Mesendoderm (in vitro differentiated cells): ENCODE measurements around the gene ARHGAP32.
"Not testable (repeated sequence)": the region's sequence is repeated elsewhere in the genome, so short reads cannot be mapped to it uniquely, and the experiment has no call there.

Source experiments
- DNase-seq: peaks from one replicate; pipeline ENCODE4 v3.0.0; 2013
- H2AK5ac ChIP-seq: 2 replicates; pipeline ENCODE4 v1.6.1; 2013; ENCODE audit warnings: low read length, inconsistent platforms
- H2BK120ac ChIP-seq: 2 replicates; pipeline ENCODE4 v1.6.1; 2013; ENCODE audit warnings: low read depth, mild to moderate bottlenecking, low read length, moderate library complexity, mixed read lengths
- H2BK15ac ChIP-seq: replicated peaks from 2 replicates; pipeline ENCODE4 v1.6.1; 2013; ENCODE audit warnings: low read depth, mild to moderate bottlenecking, moderate library complexity
- H2BK5ac ChIP-seq: 2 replicates; pipeline ENCODE4 v1.6.1; 2013; ENCODE audit warnings: low read length, inconsistent platforms
- H3K18ac ChIP-seq: 2 replicates; pipeline ENCODE4 v1.6.1; 2013; ENCODE audit warnings: mild to moderate bottlenecking, low read length, mixed read lengths
- H3K23ac ChIP-seq: one replicate; pipeline ENCODE4 v1.6.1; 2013; ENCODE audit warnings: low read length
- H3K27ac ChIP-seq: 2 replicates; pipeline ENCODE4 v1.5.1; 2013; ENCODE audit warnings: low read depth, mild to moderate bottlenecking, inconsistent platforms, low read length, moderate library complexity
- H3K27me3 ChIP-seq: 2 replicates; pipeline ENCODE4 v1.6.1; 2013; ENCODE audit warnings: low read length, control low read depth, mild to moderate bottlenecking, inconsistent platforms; ENCODE audit not compliant: insufficient read depth, poor library complexity
- H3K36me3 ChIP-seq: 2 replicates; pipeline ENCODE4 v1.6.1; 2013; ENCODE audit warnings: low read length, inconsistent platforms; ENCODE audit not compliant: control insufficient read depth, insufficient read depth
- H3K4ac ChIP-seq: one replicate; pipeline ENCODE4 v1.6.1; 2013; ENCODE audit warnings: low read depth, mild to moderate bottlenecking, low read length, moderate library complexity
- H3K4me1 ChIP-seq: 2 replicates; pipeline ENCODE4 v1.6.1; 2013; ENCODE audit warnings: low read depth, low read length, inconsistent platforms; ENCODE audit not compliant: control insufficient read depth
- H3K4me2 ChIP-seq: 2 replicates; pipeline ENCODE4 v1.6.1; 2013; ENCODE audit warnings: low read length
- H3K4me3 ChIP-seq: 2 replicates; pipeline ENCODE4 v1.5.1; 2013; ENCODE audit warnings: mild to moderate bottlenecking, low read length
- H3K56ac ChIP-seq: one replicate; pipeline ENCODE4 v1.6.1; 2013; ENCODE audit warnings: low read length
- H3K79me1 ChIP-seq: 2 replicates; pipeline ENCODE4 v1.6.1; 2013; ENCODE audit warnings: low read length, inconsistent platforms
- H3K79me2 ChIP-seq: 2 replicates; pipeline ENCODE4 v1.6.1; 2013; ENCODE audit warnings: mild to moderate bottlenecking, low read length; ENCODE audit not compliant: control insufficient read depth, insufficient read depth
- H3K9ac ChIP-seq: 2 replicates; pipeline ENCODE4 v1.6.1; 2013; ENCODE audit warnings: low read length, inconsistent platforms
- H4K5ac ChIP-seq: one replicate; pipeline ENCODE4 v1.6.1; 2013; ENCODE audit warnings: low read length
- H4K8ac ChIP-seq: one replicate; pipeline ENCODE4 v1.6.1; 2013; ENCODE audit warnings: low read depth, mild to moderate bottlenecking, control low read depth, low read length, moderate library complexity
- WGBS: extraction: QIAGEN DNeasy Blood & Tissue Kit; methylation state at CpG from one replicate; pipeline ENCODE4 v1.1.7; 2013; ENCODE audit warnings: low lambda C conversion rate, missing lambda C conversion rate; ENCODE audit not compliant: insufficient coverage; ENCODE audit errors: extremely low coverage; 5-methylcytosine and 5-hydroxymethylcytosine counted together

ARHGAP32 gene

GRCh38 chr11:129018991-129019390, 173.1 kb downstream of the ARHGAP32 start:
- H2BK120ac ChIP-seq = no peak overlapping the region
- no peak overlapping the region for H3K23ac ChIP-seq
- no peak overlapping the region for H2BK5ac ChIP-seq
- DNase-seq = peak; percentile 38
- H3K4me1 ChIP-seq = peaks cover 2% of the 10 kb centered on the region
- H3K27ac ChIP-seq = no peak overlapping the region
- H3K79me1 ChIP-seq = no peaks in the 10 kb centered on the region
- H2BK15ac ChIP-seq = no peak overlapping the region
- no peaks in the 10 kb centered on the region for H3K79me2 ChIP-seq
- H2AK5ac ChIP-seq = no peak overlapping the region
- H3K36me3 ChIP-seq = no peaks in the 10 kb centered on the region
- no peaks in the 10 kb centered on the region for H3K27me3 ChIP-seq
- no peak overlapping the region for H3K9ac ChIP-seq
- WGBS = no CpG with 5 or more reads among the region's 2 CpGs
- H4K5ac ChIP-seq = no peak overlapping the region
- no peak overlapping the region for H4K8ac ChIP-seq
- no peak overlapping the region for H3K18ac ChIP-seq
- H3K4me3 ChIP-seq = no peak overlapping the region
- no peak overlapping the region for H3K56ac ChIP-seq
- H3K4ac ChIP-seq = no peak overlapping the region
- H3K4me2 ChIP-seq = no peak overlapping the region

- Histone ChIP-seq H3K18ac (no peak overlapping the region), H3K4me3 (no peak overlapping the region), H2BK15ac (no peak overlapping the region), H3K4me2 (no peak overlapping the region), H3K4ac (no peak overlapping the region), H3K27me3 (no peaks in the 10 kb centered on the region), H2AK5ac (no peak overlapping the region), H3K79me1 (no peaks in the 10 kb centered on the region), H3K27ac (no peak overlapping the region), H3K36me3 (no peaks in the 10 kb centered on the region), H3K56ac (no peak overlapping the region), H3K4me1 (no peaks in the 10 kb centered on the region), H2BK120ac (no peak overlapping the region), H3K23ac (no peak overlapping the region), H2BK5ac (no peak overlapping the region), H3K9ac (no peak overlapping the region), H4K5ac (no peak overlapping the region), H4K8ac (no peak overlapping the region), H3K79me2 (no peaks in the 10 kb centered on the region)
- WGBS = no CpG with 5 or more reads among the region's 2 CpGs
- DNase-seq = no peak
These were observed 174.0 kb downstream of the ARHGAP32 start for GRCh38 chr11:129018126-129018525.

- Histone ChIP-seq H4K8ac (no peak overlapping the region), H3K4me1 (no peaks in the 10 kb centered on the region), H3K4ac (no peak overlapping the region), H4K5ac (no peak overlapping the region), H3K79me1 (no peaks in the 10 kb centered on the region), H3K36me3 (no peaks in the 10 kb centered on the region), H3K4me3 (no peak overlapping the region), H3K23ac (no peak overlapping the region), H3K9ac (no peak overlapping the region), H2BK120ac (no peak overlapping the region), H3K27ac (no peak overlapping the region), H3K27me3 (no peaks in the 10 kb centered on the region), H2BK5ac (no peak overlapping the region), H3K4me2 (no peak overlapping the region), H3K79me2 (no peaks in the 10 kb centered on the region), H2AK5ac (no peak overlapping the region), H3K56ac (no peak overlapping the region), H2BK15ac (no peak overlapping the region), H3K18ac (no peak overlapping the region)
- DNase-seq = no peak
- WGBS = no CpG with 5 or more reads among the region's 5 CpGs
These were observed 178.2 kb downstream of the ARHGAP32 start for GRCh38 chr11:129013737-129014475.

GRCh38 chr11:129012880-129013279, 179.2 kb downstream of the ARHGAP32 start:
- Histone ChIP-seq H2BK5ac (no peak overlapping the region), H2BK15ac (no peak overlapping the region), H2BK120ac (no peak overlapping the region), H3K23ac (no peak overlapping the region), H3K4me3 (no peak overlapping the region), H3K9ac (no peak overlapping the region), H3K56ac (no peak overlapping the region), H4K8ac (no peak overlapping the region), H3K27ac (no peak overlapping the region), H3K79me1 (no peaks in the 10 kb centered on the region), H3K4ac (no peak overlapping the region), H3K27me3 (no peaks in the 10 kb centered on the region), H3K36me3 (no peaks in the 10 kb centered on the region), H3K4me2 (no peak overlapping the region), H3K18ac (no peak overlapping the region), H3K79me2 (no peaks in the 10 kb centered on the region), H2AK5ac (no peak overlapping the region), H4K5ac (no peak overlapping the region), H3K4me1 (no peaks in the 10 kb centered on the region)
- DNase-seq = peak; percentile 1
- WGBS = no CpG with 5 or more reads among the region's 4 CpGs

GRCh38 chr11:129006161-129006560, 186.0 kb downstream of the ARHGAP32 start:
- no peak overlapping the region for H3K23ac ChIP-seq
- DNase-seq = no peak
- no peak overlapping the region for H3K4ac ChIP-seq
- H2BK120ac ChIP-seq = no peak overlapping the region
- H3K27ac ChIP-seq = no peak overlapping the region
- no peak overlapping the region for H3K4me3 ChIP-seq
- H4K5ac ChIP-seq = no peak overlapping the region
- H3K36me3 ChIP-seq = no peaks in the 10 kb centered on the region
- no peak overlapping the region for H3K18ac ChIP-seq
- no peak overlapping the region for H2BK5ac ChIP-seq
- no peak overlapping the region for H3K9ac ChIP-seq
- H3K79me2 ChIP-seq = no peaks in the 10 kb centered on the region
- no peak overlapping the region for H2AK5ac ChIP-seq
- H4K8ac ChIP-seq = no peak overlapping the region
- H3K4me1 ChIP-seq = no peaks in the 10 kb centered on the region
- no peak overlapping the region for H3K56ac ChIP-seq
- H3K79me1 ChIP-seq = no peaks in the 10 kb centered on the region
- H3K27me3 ChIP-seq = no peaks in the 10 kb centered on the region
- no peak overlapping the region for H2BK15ac ChIP-seq
- no peak overlapping the region for H3K4me2 ChIP-seq
- WGBS = no CpG with 5 or more reads among the region's 4 CpGs

- not testable (repeated sequence) for H2BK120ac ChIP-seq, H3K27ac ChIP-seq, H3K18ac ChIP-seq, H3K36me3 ChIP-seq, H3K23ac ChIP-seq, H3K4ac ChIP-seq, H3K27me3 ChIP-seq, H2AK5ac ChIP-seq, H2BK5ac ChIP-seq, H3K56ac ChIP-seq, H2BK15ac ChIP-seq, H3K4me1 ChIP-seq, H3K79me2 ChIP-seq, H4K5ac ChIP-seq, H3K79me1 ChIP-seq, H4K8ac ChIP-seq, H3K4me3 ChIP-seq, H3K9ac ChIP-seq, H3K4me2 ChIP-seq
- DNase-seq = peak; percentile 53
- WGBS = no CpG with 5 or more reads among the region's 8 CpGs
These were observed 193.0 kb downstream of the ARHGAP32 start for GRCh38 chr11:128999165-128999564.
